Midbrain (tissue), 1 donor: ENCODE data around the gene LRCH1.

Experiments
- DNase-seq: peaks from one replicate; lab custom pipeline; 2025; lab: John Stamatoyannopoulos, UW

LRCH1 gene

GRCh38 chr13:46799139-46799538 lies 246.2 kb downstream of the LRCH1 start:
- DNase-seq, result no peak

GRCh38 chr13:46801858-46802257 lies 248.9 kb downstream of the LRCH1 start:
- no peak for DNase-seq
